Endothelial cell (in vitro differentiated cells): ENCODE measurements around the gene MAML3. TPM values are rescaled to one million over a fixed set of nuclear protein-coding genes. Genes with fewer than 3 reads are reported as not detected.

Experiments
- DNase-seq: peaks from one replicate; pipeline ENCODE4 v3.0.0; 2021; ENCODE audit warnings: low spot score
- H3K27ac Mint-ChIP-seq: one replicate; pipeline ENCODE4 v1.8.0; 2021; ENCODE audit warnings: mixed read lengths, inconsistent platforms; ENCODE audit not compliant: unreplicated experiment
- H3K27me3 Mint-ChIP-seq: one replicate; pipeline ENCODE4 v1.8.0; 2021; ENCODE audit warnings: mild to moderate bottlenecking, moderate library complexity, mixed read lengths, inconsistent platforms; ENCODE audit not compliant: unreplicated experiment
- H3K36me3 Mint-ChIP-seq: one replicate; pipeline ENCODE4 v1.8.0; 2021; ENCODE audit warnings: mild to moderate bottlenecking, low read depth, mixed read lengths, inconsistent platforms; ENCODE audit not compliant: unreplicated experiment
- H3K4me1 Mint-ChIP-seq: one replicate; pipeline ENCODE4 v1.8.0; 2021; ENCODE audit warnings: mild to moderate bottlenecking, mixed read lengths, inconsistent platforms; ENCODE audit not compliant: unreplicated experiment
- H3K4me3 Mint-ChIP-seq: one replicate; pipeline ENCODE4 v1.8.0; 2021; ENCODE audit warnings: mild to moderate bottlenecking, mixed read lengths, inconsistent platforms; ENCODE audit not compliant: unreplicated experiment
- H3K9me3 Mint-ChIP-seq: one replicate; pipeline ENCODE4 v1.8.0; 2021; ENCODE audit warnings: mixed read lengths, inconsistent platforms; ENCODE audit not compliant: unreplicated experiment
- CTCF ChIP-seq: fragments of 200-600 bp; sonication (generic); IDR thresholded peaks from one replicate; pipeline ENCODE4 v1.5.0; 2021; ENCODE audit warnings: antibody characterized with exemption; ENCODE audit not compliant: unreplicated experiment
- total RNA-seq: library from RNA; stranded (reverse); fragmentation: NEBNext Ultra II Directional; extraction: Animal tissue kit (Norgen Biotek cat#: 25700); gene quantifications from one replicate; pipeline ENCODE4 v1.2.1, GENCODE V29; 2021; ENCODE audit not compliant: unreplicated experiment

Gene MAML3
- total RNA-seq, 1 donor from 2014 or later: 31.0 TPM

GRCh38 chr4:139858436-139859205, 295.4 kb downstream of the MAML3 start:
- Mint-ChIP-seq H3K4me3 (no peak overlapping the region), H3K9me3 (no peaks in the 10 kb centered on the region), H3K36me3 (no peaks in the 10 kb centered on the region), H3K27me3 (peaks cover 3% of the 10 kb centered on the region), H3K27ac (no peak overlapping the region), H3K4me1 (peaks cover 18% of the 10 kb centered on the region)
- no peak for DNase-seq
- TF ChIP-seq CTCF: no peak

GRCh38 chr4:139857977-139858376, 296.0 kb downstream of the MAML3 start:
- Mint-ChIP-seq H3K4me3 (no peak overlapping the region), H3K36me3 (no peaks in the 10 kb centered on the region), H3K4me1 (peaks cover 18% of the 10 kb centered on the region), H3K27me3 (peaks cover 3% of the 10 kb centered on the region), H3K9me3 (no peaks in the 10 kb centered on the region), H3K27ac (no peak overlapping the region)
- TF ChIP-seq CTCF: no peak
- DNase-seq: no peak

GRCh38 chr4:139857021-139857420, 297.0 kb downstream of the MAML3 start:
- H3K9me3 Mint-ChIP-seq: no peaks in the 10 kb centered on the region
- H3K4me1 Mint-ChIP-seq: peaks cover 15% of the 10 kb centered on the region
- H3K27me3 Mint-ChIP-seq: peaks cover 3% of the 10 kb centered on the region
- no peak overlapping the region for H3K4me3 Mint-ChIP-seq
- no peak for DNase-seq
- no peak for TF ChIP-seq CTCF
- H3K36me3 Mint-ChIP-seq: no peaks in the 10 kb centered on the region
- no peak overlapping the region for H3K27ac Mint-ChIP-seq

- DNase-seq: no peak
- Mint-ChIP-seq H3K4me3 (no peak overlapping the region), H3K36me3 (no peaks in the 10 kb centered on the region), H3K4me1 (peaks cover 19% of the 10 kb centered on the region), H3K9me3 (no peaks in the 10 kb centered on the region), H3K27me3 (peaks cover 1% of the 10 kb centered on the region), H3K27ac (no peak overlapping the region)
- TF ChIP-seq CTCF: no peak
These were observed 299.1 kb downstream of the MAML3 start for GRCh38 chr4:139854668-139855403.

- Mint-ChIP-seq H3K27ac (no peak overlapping the region), H3K27me3 (peaks cover 1% of the 10 kb centered on the region)
These were observed 300.7 kb downstream of the MAML3 start for GRCh38 chr4:139853309-139853708.

More at GRCh38 chr4:139853309-139853708, 300.7 kb downstream of the MAML3 start:
- H3K36me3 Mint-ChIP-seq: no peaks in the 10 kb centered on the region
- H3K4me1 Mint-ChIP-seq: peaks cover 31% of the 10 kb centered on the region
- DNase-seq: no peak
- H3K4me3 Mint-ChIP-seq: no peak overlapping the region
- no peak for TF ChIP-seq CTCF
- H3K9me3 Mint-ChIP-seq: no peaks in the 10 kb centered on the region
